ENCODE measurements around the gene PYGO2. TPM values are rescaled to one million over a fixed set of nuclear protein-coding genes. Genes with fewer than 3 reads are reported as not detected.

PYGO2 gene
- total and polyA plus RNA-seq, 2 donors: 15.3 to 24.5 TPM

GRCh38 chr1:154974808-154975408, 13.3 kb upstream of the PYGO2 start:
- DNase-seq (ENCODE audit: low read depth in 6 of 9, low spot score in 9 of 9): peak; percentile 93 to 98 (median 97)
- Histone ChIP-seq H3K9me3 (ENCODE audit: control insufficient read depth in 2 of 2, insufficient read depth in 1 of 2, low read length in 1 of 2) (peaks cover 0 to 3% of the 10 kb centered on the region in 2 donors), H3K36me3 (ENCODE audit: control insufficient read depth in 2 of 2, insufficient read depth in 2 of 2, low read length in 1 of 2) (peaks cover 4 to 22% of the 10 kb centered on the region in 2 donors), H3K4me1 (ENCODE audit: control insufficient read depth in 2 of 2, insufficient read depth in 2 of 2, low read length in 2 of 2) (peaks cover 18 to 46% of the 10 kb centered on the region in 2 donors), H3K27ac (ENCODE audit: low read depth in 1 of 2, low read length in 1 of 2) (peak overlapping the region; percentile 91 to 93), H3K4me3 (ENCODE audit: low read length in 2 of 2) (peak overlapping the region; percentile 72 to 80), H3K27me3 (ENCODE audit: control insufficient read depth in 2 of 2, insufficient read depth in 1 of 2, low read length in 1 of 2) (no peaks in the 10 kb centered on the region)
- under 1% methylated on average over 30 of the region's 30 CpGs for WGBS

GRCh38 chr1:154974102-154974807, 12.7 kb upstream of the PYGO2 start, which contains the start of gene CKS1B:
Gene CKS1B, plus strand, starts transcription at chr1:154974681. Its CDS starts 65 bp downstream, at chr1:154974746.
- H3K4me1 ChIP-seq (ENCODE audit: control insufficient read depth in 2 of 2, insufficient read depth in 2 of 2, low read length in 2 of 2): peaks cover 18 to 46% of the 10 kb centered on the region in 2 donors
- peak within 1 kb of the TSS; percentile 72 to 80 for H3K4me3 ChIP-seq (ENCODE audit: low read length in 2 of 2)
- H3K36me3 ChIP-seq (ENCODE audit: control insufficient read depth in 2 of 2, insufficient read depth in 2 of 2, low read length in 1 of 2): peaks cover 8 to 17% of the 10 kb centered on the region in 2 donors
- WGBS: under 1% methylated on average over 47 of the region's 47 CpGs
- DNase-seq (ENCODE audit: low read depth in 6 of 9, low spot score in 9 of 9): peak; percentile 94 to 100 (median 99)
- peaks cover 0 to 3% of the 10 kb centered on the region in 2 donors for H3K9me3 ChIP-seq (ENCODE audit: control insufficient read depth in 2 of 2, insufficient read depth in 1 of 2, low read length in 1 of 2)
- no peaks in the 10 kb centered on the region for H3K27me3 ChIP-seq (ENCODE audit: control insufficient read depth in 2 of 2, insufficient read depth in 1 of 2, low read length in 1 of 2)
- H3K27ac ChIP-seq (ENCODE audit: low read depth in 1 of 2, low read length in 1 of 2): peak within 1 kb of the TSS; percentile 93 to 97

- H3K36me3 ChIP-seq (ENCODE audit: control insufficient read depth in 2 of 2, insufficient read depth in 2 of 2, low read length in 1 of 2): peaks cover 13% of the 10 kb centered on the region in 2 donors
- H3K4me3 ChIP-seq (ENCODE audit: low read length in 2 of 2): peak overlapping the region; percentile 72 to 80
- H3K4me1 ChIP-seq (ENCODE audit: control insufficient read depth in 2 of 2, insufficient read depth in 2 of 2, low read length in 2 of 2): peaks cover 18 to 46% of the 10 kb centered on the region in 2 donors
Observed at GRCh38 chr1:154973344-154974101, 11.9 kb upstream of the PYGO2 start.

GRCh38 chr1:154972517-154973343, 11.1 kb upstream of the PYGO2 start:
- Histone ChIP-seq H3K36me3 (ENCODE audit: control insufficient read depth in 2 of 2, insufficient read depth in 2 of 2, low read length in 1 of 2) (peaks cover 12 to 18% of the 10 kb centered on the region in 2 donors), H3K4me1 (ENCODE audit: control insufficient read depth in 2 of 2, insufficient read depth in 2 of 2, low read length in 2 of 2) (peaks cover 18 to 46% of the 10 kb centered on the region in 2 donors), H3K27me3 (ENCODE audit: control insufficient read depth in 2 of 2, insufficient read depth in 1 of 2, low read length in 1 of 2) (no peaks in the 10 kb centered on the region), H3K27ac (ENCODE audit: low read depth in 1 of 2, low read length in 1 of 2) (peak overlapping the region; percentile 85 to 93), H3K9me3 (ENCODE audit: control insufficient read depth in 2 of 2, insufficient read depth in 1 of 2, low read length in 1 of 2) (peaks cover 0 to 3% of the 10 kb centered on the region in 2 donors), H3K4me3 (ENCODE audit: low read length in 2 of 2) (no peak overlapping the region)
- no peak for DNase-seq (ENCODE audit: low read depth in 6 of 9, low spot score in 9 of 9)
- 78% methylated on average over 18 of the region's 18 CpGs for WGBS

More at GRCh38 chr1:154973344-154974101, 11.9 kb upstream of the PYGO2 start:
- Histone ChIP-seq H3K27me3 (ENCODE audit: control insufficient read depth in 2 of 2, insufficient read depth in 1 of 2, low read length in 1 of 2) (no peaks in the 10 kb centered on the region), H3K27ac (ENCODE audit: low read depth in 1 of 2, low read length in 1 of 2) (peak overlapping the region; percentile 93 to 97), H3K9me3 (ENCODE audit: control insufficient read depth in 2 of 2, insufficient read depth in 1 of 2, low read length in 1 of 2) (peaks cover 0 to 3% of the 10 kb centered on the region in 2 donors)
- WGBS: 10% methylated on average over 37 of the region's 37 CpGs
- DNase-seq (ENCODE audit: low read depth in 6 of 9, low spot score in 9 of 9): peak in 8 of 9 donors; percentile 60 to 89 (median 74)

- H3K4me1 ChIP-seq (ENCODE audit: control insufficient read depth in 2 of 2, insufficient read depth in 2 of 2, low read length in 2 of 2): peaks cover 18 to 46% of the 10 kb centered on the region in 2 donors
- H3K4me3 ChIP-seq (ENCODE audit: low read length in 2 of 2): no peak overlapping the region
- H3K36me3 ChIP-seq (ENCODE audit: control insufficient read depth in 2 of 2, insufficient read depth in 2 of 2, low read length in 1 of 2): peaks cover 13 to 24% of the 10 kb centered on the region in 2 donors
- peaks cover 0 to 3% of the 10 kb centered on the region in 2 donors for H3K9me3 ChIP-seq (ENCODE audit: control insufficient read depth in 2 of 2, insufficient read depth in 1 of 2, low read length in 1 of 2)
- DNase-seq (ENCODE audit: low read depth in 6 of 9, low spot score in 9 of 9): no peak
- H3K27ac ChIP-seq (ENCODE audit: low read depth in 1 of 2, low read length in 1 of 2): peak overlapping the region; percentile 85 to 93
- WGBS: 93% methylated on average over 3 of the region's 3 CpGs
- no peaks in the 10 kb centered on the region for H3K27me3 ChIP-seq (ENCODE audit: control insufficient read depth in 2 of 2, insufficient read depth in 1 of 2, low read length in 1 of 2)
Observed at GRCh38 chr1:154972213-154972516, 10.6 kb upstream of the PYGO2 start.

- Histone ChIP-seq H3K4me3 (ENCODE audit: low read length in 2 of 2) (no peak overlapping the region), H3K27ac (ENCODE audit: low read depth in 1 of 2, low read length in 1 of 2) (peak overlapping the region; percentile 70 to 87), H3K27me3 (ENCODE audit: control insufficient read depth in 2 of 2, insufficient read depth in 1 of 2, low read length in 1 of 2) (no peaks in the 10 kb centered on the region), H3K9me3 (ENCODE audit: control insufficient read depth in 2 of 2, insufficient read depth in 1 of 2, low read length in 1 of 2) (peaks cover 0 to 3% of the 10 kb centered on the region in 2 donors), H3K4me1 (ENCODE audit: control insufficient read depth in 2 of 2, insufficient read depth in 2 of 2, low read length in 2 of 2) (peaks cover 18 to 45% of the 10 kb centered on the region in 2 donors), H3K36me3 (ENCODE audit: control insufficient read depth in 2 of 2, insufficient read depth in 2 of 2, low read length in 1 of 2) (peaks cover 19 to 28% of the 10 kb centered on the region in 2 donors)
- 90% methylated on average over 10 of the region's 10 CpGs for WGBS
- DNase-seq (ENCODE audit: low read depth in 6 of 9, low spot score in 9 of 9): no peak
Observed at GRCh38 chr1:154971341-154971998, 9.9 kb upstream of the PYGO2 start.

- H3K27me3 ChIP-seq (ENCODE audit: control insufficient read depth in 2 of 2, insufficient read depth in 1 of 2, low read length in 1 of 2): no peaks in the 10 kb centered on the region
- DNase-seq (ENCODE audit: low read depth in 6 of 9, low spot score in 9 of 9): no peak
- 67% methylated on average over 15 of the region's 15 CpGs for WGBS
- peak within 1 kb of the TSS; percentile 70 to 87 for H3K27ac ChIP-seq (ENCODE audit: low read depth in 1 of 2, low read length in 1 of 2)
- peak within 1 kb of the TSS in 1 of 2 donors; percentile 4 for H3K4me3 ChIP-seq (ENCODE audit: low read length in 2 of 2)
- peaks cover 15 to 38% of the 10 kb centered on the region in 2 donors for H3K4me1 ChIP-seq (ENCODE audit: control insufficient read depth in 2 of 2, insufficient read depth in 2 of 2, low read length in 2 of 2)
- peaks cover 26 to 35% of the 10 kb centered on the region in 2 donors for H3K36me3 ChIP-seq (ENCODE audit: control insufficient read depth in 2 of 2, insufficient read depth in 2 of 2, low read length in 1 of 2)
- peaks cover 0 to 3% of the 10 kb centered on the region in 2 donors for H3K9me3 ChIP-seq (ENCODE audit: control insufficient read depth in 2 of 2, insufficient read depth in 1 of 2, low read length in 1 of 2)
Observed at GRCh38 chr1:154970631-154971340, 9.2 kb upstream of the PYGO2 start, which contains the start of gene SHC1. Gene SHC1, minus strand, starts transcription at chr1:154970747. Its CDS starts 221 bp downstream, at chr1:154970526.
